Activated B cell treated with CpG ODN at 0.5 μM for 24 hours (primary cell): ENCODE data around the gene ARFIP1. TPM values are rescaled to one million over a fixed set of nuclear protein-coding genes. Genes with fewer than 3 reads are reported as not detected.

ENCODE experiments used
- ATAC-seq: fragments of 200-7000 bp; cut with Tn5 transposase; one replicate; pipeline ENCODE4 v1.10.0; 2021; ENCODE audit warnings: low read depth, mild to moderate bottlenecking, moderate library complexity
- CTCF ChIA-PET: fragments of 350-600 bp; sonication (Branson Sonifier 250); formaldehyde crosslinking; loops from one replicate; lab custom pipeline; 2021; ENCODE audit warnings: antibody characterized with exemption; lab: Charles Lee
- POLR2A ChIA-PET: fragments of 350-600 bp; sonication (Branson Sonifier 250); formaldehyde crosslinking; loops from one replicate; lab custom pipeline; 2021; ENCODE audit warnings: antibody characterized with exemption; lab: Charles Lee
- DNase-seq: peaks from one replicate; pipeline ENCODE4 v3.0.0; 2022
- H3K27ac Mint-ChIP-seq: one replicate; pipeline ENCODE4 v1.8.0; 2020; ENCODE audit warnings: mixed read lengths
- H3K27me3 Mint-ChIP-seq: one replicate; pipeline ENCODE4 v1.8.0; 2021; ENCODE audit warnings: mixed read lengths
- H3K36me3 Mint-ChIP-seq: one replicate; pipeline ENCODE4 v1.8.0; 2021; ENCODE audit warnings: low read depth, mixed read lengths
- H3K4me1 Mint-ChIP-seq: one replicate; pipeline ENCODE4 v1.8.0; 2021; ENCODE audit warnings: mixed read lengths
- H3K4me3 Mint-ChIP-seq: one replicate; pipeline ENCODE4 v1.8.0; 2020; ENCODE audit warnings: mild to moderate bottlenecking, mixed read lengths
- H3K9me3 Mint-ChIP-seq: one replicate; pipeline ENCODE4 v1.8.0; 2020; ENCODE audit warnings: mixed read lengths
- intact Hi-C: fragments of 100-400 bp; cut with micrococcal nuclease; formaldehyde crosslinking; loops from one replicate; pipeline ENCODE4 v1.15.1; 2024
- total RNA-seq: library from RNA; stranded (reverse); gene quantifications from 2 replicates; pipeline ENCODE4 v1.2.3, GENCODE V29; 2022
- TF ChIP-seq, protein P1 (sequence below): fragments of 200-600 bp; IDR thresholded peaks from one replicate; pipeline ENCODE4 v1.8.0; 2022; ENCODE audit warnings: antibody characterized with exemption, mild to moderate bottlenecking

The ARFIP1 gene
- total RNA-seq, 1 donor from 2014 or later, result 19.5 TPM

- TF ChIP-seq, protein P1, sequence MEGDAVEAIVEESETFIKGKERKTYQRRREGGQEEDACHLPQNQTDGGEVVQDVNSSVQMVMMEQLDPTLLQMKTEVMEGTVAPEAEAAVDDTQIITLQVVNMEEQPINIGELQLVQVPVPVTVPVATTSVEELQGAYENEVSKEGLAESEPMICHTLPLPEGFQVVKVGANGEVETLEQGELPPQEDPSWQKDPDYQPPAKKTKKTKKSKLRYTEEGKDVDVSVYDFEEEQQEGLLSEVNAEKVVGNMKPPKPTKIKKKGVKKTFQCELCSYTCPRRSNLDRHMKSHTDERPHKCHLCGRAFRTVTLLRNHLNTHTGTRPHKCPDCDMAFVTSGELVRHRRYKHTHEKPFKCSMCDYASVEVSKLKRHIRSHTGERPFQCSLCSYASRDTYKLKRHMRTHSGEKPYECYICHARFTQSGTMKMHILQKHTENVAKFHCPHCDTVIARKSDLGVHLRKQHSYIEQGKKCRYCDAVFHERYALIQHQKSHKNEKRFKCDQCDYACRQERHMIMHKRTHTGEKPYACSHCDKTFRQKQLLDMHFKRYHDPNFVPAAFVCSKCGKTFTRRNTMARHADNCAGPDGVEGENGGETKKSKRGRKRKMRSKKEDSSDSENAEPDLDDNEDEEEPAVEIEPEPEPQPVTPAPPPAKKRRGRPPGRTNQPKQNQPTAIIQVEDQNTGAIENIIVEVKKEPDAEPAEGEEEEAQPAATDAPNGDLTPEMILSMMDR, result peak; percentile 24
- ChIA-PET POLR2A (interaction anchor here (0.8 to 1.5 kb wide), 2 partner anchors 57 to 92 kb away, joined by 4 to 5 read pairs; partner anchors contain the start of gene TMEM154), CTCF (interaction anchor here (0.6 to 4.5 kb wide), 16 partner anchors 52 to 348 kb away, joined by 3 to 74 read pairs (median 4); partner anchors contain the start of gene FBXW7)
- no peak for DNase-seq
- ATAC-seq, result no peak
- Mint-ChIP-seq H3K36me3 (no peaks in the 10 kb centered on the region), H3K27ac (no peak overlapping the region), H3K9me3 (no peaks in the 10 kb centered on the region), H3K27me3 (peaks cover 2% of the 10 kb centered on the region), H3K4me1 (peaks cover 14% of the 10 kb centered on the region), H3K4me3 (no peak overlapping the region)
- intact Hi-C loops, result loop anchor here (1.0 to 2.0 kb wide), 6 partner anchors 39 to 327 kb away; partner anchors contain the start of gene TMEM154
These were observed 44.3 kb upstream of the ARFIP1 start for GRCh38 chr4:152735396-152735859.

DNA sequence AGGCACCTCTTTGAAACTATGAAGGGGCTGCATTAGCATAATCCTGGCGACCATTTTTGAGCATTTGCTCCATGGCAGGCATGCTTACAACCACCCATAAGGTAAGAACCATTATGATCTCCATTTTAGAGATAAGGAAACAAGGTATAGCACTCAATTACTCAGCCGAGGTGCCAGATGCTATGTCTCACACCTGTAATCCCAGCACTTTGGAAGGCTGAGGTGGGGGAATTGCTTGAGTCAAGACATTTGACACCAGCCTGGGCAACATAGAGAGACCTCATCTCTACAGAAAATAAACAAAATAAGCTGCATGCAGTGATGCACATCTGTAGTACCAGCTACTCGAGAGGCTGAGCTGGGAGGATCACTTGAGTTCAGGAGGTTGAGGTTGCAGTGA is 43.8 kb upstream of the ARFIP1 start:
- ATAC-seq, result no peak
- intact Hi-C loops, result loop anchor here (1.0 to 2.0 kb wide), 6 partner anchors 39 to 328 kb away; partner anchors contain the start of gene TMEM154
- H3K36me3 Mint-ChIP-seq, result no peaks in the 10 kb centered on the region
- TF ChIP-seq, protein P1, result no peak
- H3K4me3 Mint-ChIP-seq, result no peak overlapping the region
- peaks cover 14% of the 10 kb centered on the region for H3K4me1 Mint-ChIP-seq
- no peaks in the 10 kb centered on the region for H3K9me3 Mint-ChIP-seq
- no peak for DNase-seq
- ChIA-PET POLR2A (interaction anchor here (0.8 to 1.5 kb wide), 2 partner anchors 57 to 92 kb away, joined by 4 to 5 read pairs; partner anchors contain the start of gene TMEM154), CTCF (interaction anchor here (0.6 to 4.5 kb wide), 15 partner anchors 52 to 348 kb away, joined by 3 to 74 read pairs (median 4); partner anchors contain the start of gene FBXW7)
- H3K27me3 Mint-ChIP-seq, result peaks cover 2% of the 10 kb centered on the region
- no peak overlapping the region for H3K27ac Mint-ChIP-seq

GRCh38 chr4:152738827-152739226 is 40.9 kb upstream of the ARFIP1 start:
- TF ChIP-seq, protein P1, result no peak
- POLR2A ChIA-PET, result interaction anchor here (0.6 kb wide), 1 partner anchor 235 kb away, joined by 5 read pairs; no protein-coding TSS in a partner anchor
- CTCF ChIA-PET, result interaction anchor here (0.9 to 1.2 kb wide), 2 partner anchors 95 to 238 kb away, joined by 3 to 4 read pairs; no protein-coding TSS in a partner anchor
- Mint-ChIP-seq H3K9me3 (no peaks in the 10 kb centered on the region), H3K4me3 (no peak overlapping the region), H3K36me3 (no peaks in the 10 kb centered on the region), H3K4me1 (peaks cover 14% of the 10 kb centered on the region), H3K27me3 (peaks cover 2% of the 10 kb centered on the region), H3K27ac (no peak overlapping the region)
- intact Hi-C loops, result no loop called here
- ATAC-seq, result no peak
- no peak for DNase-seq

- Mint-ChIP-seq H3K27me3 (no peaks in the 10 kb centered on the region), H3K9me3 (no peaks in the 10 kb centered on the region), H3K27ac (no peak overlapping the region), H3K36me3 (no peaks in the 10 kb centered on the region), H3K4me1 (no peaks in the 10 kb centered on the region), H3K4me3 (no peak overlapping the region)
- no peak for ATAC-seq
- intact Hi-C loops, result no loop called here
- TF ChIP-seq, protein P1, result no peak
- no peak for DNase-seq
- CTCF ChIA-PET, result no interaction called here
- POLR2A ChIA-PET, result no interaction called here
These were observed 32.3 kb upstream of the ARFIP1 start for GRCh38 chr4:152747444-152747843.

DNA sequence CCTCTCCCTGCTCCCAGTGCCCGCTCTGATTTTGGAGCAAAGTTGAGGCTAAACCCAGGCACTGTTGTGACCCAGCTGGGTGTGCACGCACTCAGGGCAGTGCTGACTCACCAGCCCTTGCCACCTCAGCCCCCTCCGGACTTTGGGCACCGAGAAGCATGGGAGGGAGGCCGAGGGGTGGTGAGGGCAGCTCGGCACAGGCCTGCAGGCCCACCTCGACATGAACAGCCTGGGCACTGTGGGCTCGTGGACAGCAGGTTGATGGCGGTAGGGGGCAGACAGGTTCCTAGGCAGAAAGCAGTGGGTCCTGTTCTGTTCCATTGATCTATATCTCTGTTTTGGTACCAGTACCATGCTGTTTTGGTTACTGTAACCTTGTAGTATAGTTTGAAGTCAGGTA is 31.1 kb upstream of the ARFIP1 start:
- POLR2A ChIA-PET, result no interaction called here
- H3K27ac Mint-ChIP-seq, result no peak overlapping the region
- no peak overlapping the region for H3K4me3 Mint-ChIP-seq
- no peaks in the 10 kb centered on the region for H3K4me1 Mint-ChIP-seq
- no peaks in the 10 kb centered on the region for H3K36me3 Mint-ChIP-seq
- CTCF ChIA-PET, result no interaction called here
- TF ChIP-seq, protein P1, result no peak
- no peaks in the 10 kb centered on the region for H3K27me3 Mint-ChIP-seq
- ATAC-seq (no peak), DNase-seq (no peak)
- no peaks in the 10 kb centered on the region for H3K9me3 Mint-ChIP-seq
- intact Hi-C loops, result no loop called here
